HG03097 (cell line): ENCODE data around the gene CACNA1A.
"Not testable (repeated sequence)": the region's sequence is repeated elsewhere in the genome, so short reads cannot be mapped to it uniquely, and the experiment has no call there.

Source experiments
- ATAC-seq: cut with Tn5 transposase; IDR thresholded peaks from one replicate; pipeline ENCODE4 v1.9.1; 2021; ENCODE audit not compliant: unreplicated experiment, low FRiP score

Gene CACNA1A

DNA sequence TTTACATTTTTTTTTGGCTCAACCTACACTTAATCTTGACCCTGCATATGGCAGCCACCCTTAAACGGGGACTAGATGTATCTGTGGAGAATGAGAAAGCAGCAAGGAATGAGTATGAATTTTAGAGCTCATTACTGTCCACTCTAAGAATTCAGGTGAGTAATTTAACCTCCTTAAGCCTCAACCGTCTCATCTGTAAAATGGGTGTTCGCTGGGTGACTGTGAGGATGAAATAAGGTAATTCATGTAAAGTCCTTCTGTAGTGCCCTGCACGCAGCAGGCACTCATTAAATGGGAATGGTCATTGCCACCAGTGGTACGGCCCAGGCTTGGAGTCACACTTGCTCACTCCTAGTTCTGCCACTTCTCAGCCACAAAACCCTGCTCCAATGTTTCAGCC, 135.3 kb downstream of the CACNA1A start:
- no peak for ATAC-seq

DNA sequence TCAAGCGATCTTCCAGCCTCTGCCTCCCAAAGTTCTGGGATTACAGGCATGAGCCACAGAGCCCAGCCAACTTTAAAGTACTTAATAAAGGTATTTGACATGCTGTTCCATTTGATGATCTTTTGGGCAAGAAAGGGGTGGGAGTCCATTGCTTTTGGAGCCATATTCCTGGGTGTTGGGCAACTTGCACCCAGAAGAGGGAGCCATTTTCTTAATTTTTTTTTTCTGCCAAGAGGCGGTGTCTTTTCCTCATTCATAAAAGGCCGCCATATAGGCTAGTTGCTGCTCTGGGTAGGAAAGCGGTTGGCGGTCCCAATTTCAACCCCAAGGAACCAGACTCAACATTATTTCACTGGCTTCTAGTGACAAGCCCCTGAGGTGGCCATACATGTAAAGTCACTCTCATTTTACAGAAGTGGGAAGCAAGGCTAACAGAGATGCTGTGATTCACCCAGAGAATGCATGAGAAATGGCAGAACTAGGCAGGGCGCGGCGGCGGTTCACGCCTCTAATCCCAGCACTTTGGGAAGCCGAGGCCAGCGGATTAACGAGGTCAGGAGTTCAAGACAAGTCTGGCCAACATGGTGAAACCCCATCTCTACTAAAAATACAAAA, 139.6 kb downstream of the CACNA1A start:
- no peak for ATAC-seq

DNA sequence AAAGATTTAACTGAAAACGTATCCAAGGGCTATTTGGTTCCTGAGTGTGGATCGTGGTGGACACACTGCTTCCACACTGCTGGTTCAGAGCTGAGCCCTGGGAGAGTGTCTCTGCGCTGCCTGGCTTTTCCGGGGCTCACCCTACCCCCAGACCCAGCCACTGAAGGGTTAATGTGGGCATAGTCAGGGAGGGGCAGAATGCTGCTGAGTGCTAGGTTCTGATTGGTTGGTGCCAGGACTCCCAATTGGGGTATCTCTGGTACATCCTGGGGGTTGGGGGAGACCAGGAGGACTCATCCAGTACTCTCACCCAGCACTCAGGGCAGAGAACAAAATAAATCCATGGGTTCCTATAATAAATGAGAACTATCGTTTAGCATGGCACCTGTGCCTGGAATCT, 142.3 kb downstream of the CACNA1A start:
- no peak for ATAC-seq

DNA sequence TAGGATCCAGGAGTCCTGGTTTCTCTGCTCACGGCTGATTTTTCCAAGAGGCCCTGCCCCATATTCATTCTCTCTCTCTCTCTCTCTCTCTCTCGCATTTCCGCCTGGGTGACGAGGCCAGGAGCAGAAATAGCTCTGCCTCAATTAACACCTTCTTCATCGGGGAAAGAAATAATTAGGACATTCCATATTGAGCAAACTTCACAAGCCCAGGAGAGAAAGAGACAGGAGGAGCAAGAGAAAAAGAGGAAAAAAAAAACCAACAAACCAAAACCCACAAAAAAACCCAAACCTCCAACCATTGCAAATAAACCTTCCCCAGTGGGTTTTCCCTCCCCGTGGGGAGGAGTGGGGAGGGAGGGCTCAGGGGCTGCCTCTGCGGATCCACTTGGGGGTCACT, 143.0 kb downstream of the CACNA1A start:
- no peak for ATAC-seq

DNA sequence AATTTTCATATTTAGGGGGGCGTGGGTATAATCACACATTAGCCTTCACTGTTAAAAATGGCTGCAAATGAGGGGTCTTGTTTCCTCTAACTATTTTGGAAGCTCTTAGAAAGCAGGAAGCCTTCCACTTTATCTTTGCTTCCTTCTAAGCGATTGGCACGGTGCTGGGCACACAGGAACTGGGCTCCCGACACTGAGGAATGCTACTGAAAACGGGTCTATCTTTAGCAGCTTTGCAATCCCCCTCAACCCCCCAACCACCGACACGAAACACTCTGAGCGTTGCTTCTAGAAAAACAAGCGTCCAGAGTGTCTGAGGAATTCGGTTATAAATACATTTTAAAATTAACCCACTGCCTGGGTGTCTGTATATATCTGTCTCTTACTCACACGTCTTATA, 143.6 kb downstream of the CACNA1A start:
- no peak for ATAC-seq

DNA sequence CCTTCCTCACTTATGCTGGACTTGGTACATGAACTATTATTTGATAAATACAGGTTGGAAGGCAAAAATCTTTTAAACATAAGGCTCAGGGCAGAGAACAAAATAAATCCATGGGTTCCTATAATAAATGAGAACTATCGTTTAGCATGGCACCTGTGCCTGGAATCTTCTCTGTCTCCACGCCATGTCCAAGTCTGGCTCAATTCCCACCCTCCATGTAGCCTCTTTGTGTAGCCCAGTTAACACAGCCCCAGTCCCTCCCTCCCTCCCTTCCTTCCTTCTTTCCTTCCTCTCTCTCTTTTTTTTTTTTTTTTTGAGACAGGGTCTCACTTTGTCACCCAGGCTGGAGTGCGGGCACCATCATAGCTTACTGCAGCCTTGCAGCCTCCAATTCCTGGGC, 144.6 kb downstream of the CACNA1A start:
- not testable (repeated sequence) for ATAC-seq

DNA sequence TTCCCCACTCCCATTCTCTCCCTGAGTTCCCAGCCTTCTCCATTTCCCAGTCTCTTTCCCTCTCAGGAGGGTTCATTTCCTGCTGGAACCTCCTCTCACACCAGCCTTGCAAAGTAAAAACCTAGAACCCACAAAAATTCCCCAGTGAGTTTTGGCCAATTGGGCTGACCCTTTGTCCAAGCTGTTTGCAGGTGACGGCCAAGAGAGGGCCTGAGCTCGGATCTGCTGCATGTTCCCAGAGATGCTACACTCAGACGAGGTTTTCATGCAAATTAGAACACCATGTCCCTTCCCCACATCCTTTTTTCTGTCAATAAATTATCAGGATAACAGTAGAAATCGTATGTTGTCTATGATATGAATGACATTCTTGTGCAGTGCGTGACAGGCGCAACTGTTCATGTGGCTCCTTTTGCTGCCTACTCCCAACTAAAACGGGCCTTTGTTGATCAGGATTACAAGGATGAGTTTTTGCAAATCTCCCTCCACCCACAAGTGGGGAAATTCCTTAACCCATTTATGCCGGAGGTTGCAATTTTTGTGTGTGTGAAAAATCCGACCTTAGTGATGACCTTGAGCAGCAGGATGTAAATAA, 149.5 kb downstream of the CACNA1A start:
- ATAC-seq, result no peak

DNA sequence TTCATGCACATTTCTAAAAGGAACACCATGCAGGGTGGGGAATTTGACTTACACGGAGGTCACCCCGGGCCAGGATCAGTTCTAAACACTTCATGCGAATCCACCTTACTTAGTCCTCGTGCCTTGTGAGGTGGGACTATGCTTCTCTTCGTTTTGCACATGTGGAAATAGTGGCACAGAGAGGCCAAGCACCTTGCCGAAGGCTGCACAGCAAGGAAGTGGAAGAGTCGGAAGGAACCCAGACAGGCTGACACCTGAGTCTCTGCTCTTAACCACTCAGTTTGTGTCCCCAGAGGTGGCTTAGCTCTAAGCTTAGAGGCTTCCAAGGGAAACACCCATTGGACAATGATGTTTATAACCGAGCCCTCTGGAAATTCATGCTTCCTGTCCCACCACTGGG, 150.1 kb downstream of the CACNA1A start:
- no peak for ATAC-seq

DNA sequence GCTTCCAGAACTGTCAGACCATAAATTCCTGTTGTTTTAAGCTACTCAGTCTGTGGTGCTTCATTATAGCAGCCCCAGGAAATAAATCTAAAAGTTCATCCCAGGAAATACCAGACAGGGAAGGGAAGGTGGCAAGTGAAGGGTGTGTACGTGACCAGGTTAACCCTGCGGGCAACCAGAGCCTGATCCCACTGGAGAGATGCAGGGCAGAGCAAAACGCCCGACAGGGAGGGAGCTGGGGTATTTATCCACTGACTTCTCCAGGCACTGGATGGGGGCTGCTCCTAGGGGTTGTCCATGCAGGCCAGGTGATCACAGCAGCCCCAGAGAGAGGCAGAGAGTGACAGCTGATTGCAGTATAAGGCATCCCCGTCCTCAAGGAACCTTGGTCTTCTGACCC, 150.9 kb downstream of the CACNA1A start:
- ATAC-seq, result no peak

DNA sequence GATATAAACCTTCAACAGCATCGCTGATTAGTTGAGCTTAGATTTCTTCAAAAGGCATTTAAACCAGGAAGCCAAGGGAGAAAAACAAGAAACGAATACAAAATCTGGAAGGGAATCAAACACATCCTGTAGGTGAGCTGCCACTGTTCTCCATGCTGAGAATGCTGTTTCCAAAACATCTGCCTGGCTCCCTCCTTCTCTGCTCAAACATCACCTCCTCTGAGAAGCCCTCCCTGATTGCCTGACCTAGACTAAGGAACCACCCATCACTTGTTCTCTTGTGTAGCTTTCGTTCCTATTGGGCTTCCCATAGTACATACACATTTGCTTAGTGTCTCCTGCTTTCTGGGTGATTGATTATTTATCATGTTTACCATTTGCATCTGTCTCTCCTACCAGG, 152.7 kb downstream of the CACNA1A start:
- ATAC-seq, result no peak

DNA sequence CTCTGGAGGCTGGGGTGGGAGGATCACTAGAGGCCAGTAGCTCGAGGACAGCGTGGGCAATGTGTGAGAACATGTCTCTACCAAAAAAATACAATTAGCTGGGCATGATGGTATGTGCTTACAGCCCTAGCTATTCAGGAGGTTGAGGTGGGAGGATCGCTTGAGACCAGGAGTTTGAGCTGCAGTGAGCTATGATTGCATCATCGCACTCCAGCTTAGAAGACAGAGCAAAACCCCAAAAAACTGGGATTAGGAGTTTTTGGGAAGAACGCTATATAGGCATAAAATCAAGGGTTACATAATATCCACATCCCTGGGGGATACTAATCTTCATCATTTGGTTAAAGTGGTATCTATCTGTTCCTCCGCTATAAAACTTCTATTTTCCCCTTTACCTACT, 155.5 kb downstream of the CACNA1A start:
- ATAC-seq, result no peak

DNA sequence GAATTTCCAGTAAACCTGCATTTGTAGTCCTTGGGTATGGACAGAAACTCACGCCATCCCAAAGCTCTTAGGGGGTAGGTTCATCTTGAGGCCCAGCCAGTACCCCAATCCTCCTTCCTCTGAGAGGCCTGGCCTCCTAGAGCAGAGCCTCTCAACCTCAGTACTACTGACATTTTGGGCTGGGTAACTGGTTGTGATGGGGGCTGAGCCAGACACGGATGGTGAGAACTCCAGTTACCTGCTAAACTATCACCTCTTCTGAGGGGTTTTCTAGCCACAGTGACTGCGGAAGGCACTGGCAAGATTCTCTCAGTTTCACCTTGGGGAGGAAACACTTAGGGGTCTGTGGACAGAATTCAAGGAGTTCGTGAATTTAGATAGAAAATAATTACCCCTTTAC, 156.2 kb downstream of the CACNA1A start:
- no peak for ATAC-seq

DNA sequence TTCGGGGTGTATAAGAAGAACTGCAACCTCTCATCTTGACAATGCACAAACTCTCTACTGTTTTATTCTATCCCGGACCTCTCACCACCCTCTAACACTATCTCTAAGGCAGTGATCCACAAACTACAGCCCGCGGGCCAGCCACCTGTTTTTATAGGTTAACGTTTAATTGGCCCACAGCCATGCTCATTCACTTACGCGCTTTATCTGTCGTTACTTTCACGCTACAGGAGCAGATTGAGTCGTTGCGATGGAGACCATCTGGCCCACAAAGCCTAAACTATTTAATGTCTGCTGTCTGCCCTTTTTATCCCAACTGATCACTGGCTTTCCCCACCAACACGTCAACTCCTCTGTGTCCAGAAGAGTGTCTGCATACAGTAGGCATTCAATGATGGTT, 158.9 kb downstream of the CACNA1A start:
- no peak for ATAC-seq

DNA sequence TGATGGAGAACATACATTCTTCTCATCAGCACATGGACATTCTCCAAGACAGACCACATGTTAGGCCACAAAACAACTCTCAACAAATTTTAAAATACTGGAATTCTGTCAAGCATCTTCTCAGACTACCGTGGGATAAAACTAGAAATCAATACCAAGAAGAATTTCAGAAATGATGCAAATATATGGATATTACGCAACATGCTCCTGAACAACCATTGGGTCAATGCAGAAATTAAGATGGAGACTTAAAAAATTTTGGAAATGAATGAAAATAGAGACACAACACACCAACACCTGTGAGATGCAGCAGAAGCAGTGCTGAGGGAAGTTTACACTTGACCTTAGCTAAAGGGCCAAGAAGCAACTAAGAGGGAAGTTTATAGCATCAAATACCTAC, 162.8 kb downstream of the CACNA1A start:
- ATAC-seq, result no peak

DNA sequence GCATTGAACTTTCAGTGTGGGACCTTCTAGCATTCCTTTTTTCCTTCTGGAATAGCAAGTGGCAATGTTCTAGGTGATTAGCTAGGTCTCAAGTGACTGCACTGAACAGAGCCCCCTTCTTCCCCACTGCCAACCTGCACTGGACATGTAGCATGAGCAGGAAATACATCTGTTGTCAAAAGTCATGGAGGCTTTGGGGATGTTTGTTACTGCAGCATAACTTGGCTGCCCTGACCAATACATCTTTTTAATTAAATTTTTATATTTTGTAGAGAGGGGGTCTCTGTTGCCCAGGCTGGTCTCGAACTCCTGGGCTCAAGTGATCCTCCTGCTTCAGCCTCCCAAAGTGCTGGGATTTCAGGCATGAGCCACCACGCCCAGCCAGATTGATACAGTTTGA, 163.6 kb downstream of the CACNA1A start:
- ATAC-seq, result no peak

DNA sequence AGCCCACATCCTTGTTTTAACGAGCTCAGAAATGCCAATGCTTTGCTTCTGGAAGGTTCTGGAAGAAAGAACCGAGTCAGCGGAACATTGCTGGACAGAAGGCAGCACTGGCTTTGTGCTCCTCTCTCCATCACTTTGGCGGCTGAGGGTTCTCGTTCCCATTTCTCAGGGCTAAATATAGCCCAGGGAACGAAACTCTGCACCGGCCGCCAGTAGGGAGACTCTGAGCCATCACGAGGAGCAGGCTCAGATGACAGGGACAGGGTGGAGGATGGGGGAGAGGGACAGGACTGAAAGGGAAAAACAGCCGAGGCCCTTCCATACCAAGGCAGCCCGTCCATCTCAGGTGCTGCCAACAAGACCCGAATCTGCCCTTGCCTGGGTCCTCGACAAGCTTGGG, 166.4 kb downstream of the CACNA1A start:
- no peak for ATAC-seq

DNA sequence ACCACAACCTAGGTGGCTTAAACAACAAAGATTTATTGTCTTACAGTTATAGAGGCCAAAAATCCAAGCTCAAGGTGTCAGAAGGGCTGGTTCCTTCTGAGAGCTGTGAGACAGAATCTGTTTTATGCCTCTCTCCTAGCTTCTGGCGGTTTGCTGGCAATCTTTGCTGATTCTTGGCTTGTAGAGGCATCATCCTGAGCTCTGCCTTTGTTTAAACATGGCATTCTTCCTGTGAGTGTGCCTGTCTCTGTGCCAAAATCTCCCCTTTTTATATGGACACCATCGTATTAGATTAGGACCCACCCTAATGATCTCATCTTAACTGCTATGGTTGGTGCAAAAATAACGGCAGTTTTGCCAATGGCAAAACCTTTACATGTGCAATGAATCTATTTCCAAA, 169.1 kb downstream of the CACNA1A start:
- ATAC-seq, result no peak

DNA sequence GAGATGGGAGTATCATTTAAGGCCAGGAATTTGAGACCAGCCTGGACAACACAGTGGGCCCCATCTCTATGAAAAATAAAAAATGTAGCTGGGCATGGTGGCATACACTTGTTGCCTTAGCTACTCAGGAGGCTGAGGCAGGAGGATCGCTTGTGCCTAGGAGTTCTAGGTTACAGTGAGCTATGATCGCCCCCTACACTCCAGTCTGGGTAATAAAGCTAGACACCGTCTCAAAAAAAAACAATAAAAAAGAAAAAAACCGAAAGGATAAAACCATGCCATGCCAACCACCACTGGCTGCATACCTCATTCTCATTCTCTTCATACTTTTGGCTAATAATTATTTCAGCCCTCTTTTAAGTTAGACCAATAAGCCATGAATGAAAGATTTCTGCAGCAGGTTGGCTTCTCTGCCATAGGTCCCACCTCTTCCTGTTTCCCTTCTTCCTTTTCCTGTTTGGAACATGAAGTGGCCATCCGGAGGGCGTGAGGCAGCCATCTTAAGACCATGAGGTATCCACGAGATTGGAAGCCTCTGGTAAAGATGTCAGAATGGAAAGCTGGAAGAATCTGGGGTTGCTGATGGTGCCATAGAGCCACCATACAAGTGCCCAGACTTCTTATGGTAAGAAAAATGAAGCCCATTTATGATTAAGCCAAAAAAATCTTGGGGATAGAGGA, 171.3 kb downstream of the CACNA1A start:
- ATAC-seq, result no peak

DNA sequence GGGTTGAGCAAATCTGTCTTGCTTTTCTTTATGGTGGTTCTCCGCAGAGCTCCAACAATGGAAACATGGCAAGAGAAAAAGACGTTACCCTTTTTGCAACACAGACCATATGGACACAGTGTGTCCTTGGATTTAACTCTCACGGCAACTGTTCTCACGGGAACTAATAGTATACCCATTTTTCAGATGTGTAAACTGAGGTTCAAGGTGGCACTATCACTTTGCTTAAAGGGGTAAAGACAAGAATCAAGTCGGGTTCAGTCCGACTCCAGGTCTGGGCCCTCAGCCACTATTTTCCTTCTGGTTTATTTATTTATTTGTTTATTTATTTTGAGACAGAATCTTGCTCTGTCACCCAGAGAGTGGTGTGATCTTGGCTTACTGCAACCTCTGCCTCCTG, 176.0 kb downstream of the CACNA1A start:
- ATAC-seq, result no peak

DNA sequence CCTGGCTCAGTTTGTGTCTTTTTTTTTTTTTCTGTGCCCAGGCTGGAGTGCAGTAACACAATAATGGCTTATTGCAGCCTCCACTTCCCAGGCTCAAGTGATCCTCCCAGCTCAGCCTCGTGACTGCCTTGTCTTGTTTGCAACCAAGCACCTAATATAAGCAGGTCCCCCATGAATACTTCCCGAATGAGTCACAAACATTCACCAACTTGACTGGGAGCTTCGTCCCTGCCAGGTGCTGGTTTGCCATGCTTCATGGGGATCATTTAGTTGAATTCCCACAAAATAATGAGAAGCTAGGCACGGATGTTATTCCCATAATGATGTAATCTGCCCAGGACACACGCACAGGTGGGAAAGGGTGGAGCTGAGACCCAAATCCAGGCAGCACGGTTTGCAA, 176.5 kb downstream of the CACNA1A start:
- no peak for ATAC-seq

DNA sequence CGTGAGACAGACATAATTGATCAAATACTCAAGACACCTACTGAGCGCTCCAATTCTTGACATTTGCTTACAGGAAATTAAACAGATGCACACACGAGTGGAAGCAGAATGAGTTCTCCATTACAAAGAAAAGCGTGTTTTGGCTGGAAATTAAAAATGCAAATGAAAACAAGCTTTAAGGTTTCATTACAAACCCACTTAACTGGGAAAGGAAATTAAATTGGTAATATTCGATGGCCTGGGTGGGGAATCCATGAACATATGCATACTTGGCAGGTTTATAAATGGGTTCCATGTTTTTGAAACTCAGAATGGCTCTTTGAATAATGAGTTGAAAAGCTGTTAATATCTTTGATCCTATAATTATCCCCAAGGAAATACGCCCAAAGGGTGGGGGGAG, 178.0 kb downstream of the CACNA1A start:
- no peak for ATAC-seq

DNA sequence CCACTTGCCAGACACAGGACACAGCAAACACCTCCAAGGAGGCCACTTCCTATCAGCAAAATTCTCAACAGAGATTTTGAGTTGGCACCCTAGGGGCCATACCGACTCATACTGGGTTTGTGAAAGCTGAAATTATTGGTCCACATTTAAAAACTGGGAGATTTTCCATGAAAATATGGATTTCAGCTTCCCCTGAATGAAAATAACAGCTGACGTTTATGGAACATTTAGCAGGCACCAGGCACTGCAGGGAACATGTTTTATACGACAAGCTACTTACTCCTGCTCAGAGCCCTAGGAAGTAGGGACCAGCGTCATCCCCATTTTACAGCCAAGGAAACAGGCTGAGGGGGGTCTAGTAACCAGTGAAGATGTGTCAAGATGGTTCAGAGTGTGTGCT, 186.8 kb downstream of the CACNA1A start:
- no peak for ATAC-seq
